Measurements from ENCODE around the gene PTPRN2.

The PTPRN2 gene

DNA sequence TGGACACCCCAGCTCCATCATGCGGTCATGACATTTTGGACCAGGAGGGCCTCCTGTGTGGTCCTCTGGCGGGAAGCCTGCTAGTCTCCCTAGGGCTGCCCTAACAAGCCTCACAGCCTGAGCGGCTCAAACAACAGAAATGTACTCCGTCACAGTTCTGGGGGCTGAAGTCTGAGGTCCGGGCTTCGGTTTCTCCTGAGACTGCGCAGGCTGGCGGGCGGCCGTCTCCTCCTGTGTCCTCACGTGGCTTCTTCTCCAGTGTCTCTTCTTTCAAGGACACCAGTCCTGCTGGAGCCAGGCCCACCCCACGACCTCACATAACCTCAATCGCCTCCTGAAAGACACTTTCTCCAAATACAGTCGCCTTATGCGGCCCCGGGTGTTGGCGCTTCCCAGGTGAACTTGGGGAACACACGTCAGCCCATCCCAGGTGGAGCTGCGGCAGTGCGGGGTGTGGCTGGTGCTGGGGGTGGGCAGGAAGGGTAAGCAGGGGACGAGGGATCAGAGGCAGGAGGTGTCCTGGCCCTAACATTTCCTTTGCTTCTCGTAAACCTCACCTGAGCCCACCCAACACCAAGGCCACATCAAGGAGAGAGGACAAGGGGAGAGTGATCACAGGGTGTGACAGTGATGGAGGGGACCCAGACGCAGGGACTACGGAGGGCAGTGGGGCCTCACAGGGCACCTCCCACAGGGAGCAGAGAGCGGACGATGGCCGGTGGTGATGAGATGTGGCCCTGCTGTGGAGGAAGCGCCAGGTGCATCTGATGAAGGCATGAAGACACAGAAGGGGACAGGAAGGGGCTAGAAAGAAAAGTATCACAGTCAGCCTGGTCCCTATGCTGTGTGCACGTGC lies 580.6 kb downstream of the PTPRN2 start:
- TF ChIP-seq, protein P1, sequence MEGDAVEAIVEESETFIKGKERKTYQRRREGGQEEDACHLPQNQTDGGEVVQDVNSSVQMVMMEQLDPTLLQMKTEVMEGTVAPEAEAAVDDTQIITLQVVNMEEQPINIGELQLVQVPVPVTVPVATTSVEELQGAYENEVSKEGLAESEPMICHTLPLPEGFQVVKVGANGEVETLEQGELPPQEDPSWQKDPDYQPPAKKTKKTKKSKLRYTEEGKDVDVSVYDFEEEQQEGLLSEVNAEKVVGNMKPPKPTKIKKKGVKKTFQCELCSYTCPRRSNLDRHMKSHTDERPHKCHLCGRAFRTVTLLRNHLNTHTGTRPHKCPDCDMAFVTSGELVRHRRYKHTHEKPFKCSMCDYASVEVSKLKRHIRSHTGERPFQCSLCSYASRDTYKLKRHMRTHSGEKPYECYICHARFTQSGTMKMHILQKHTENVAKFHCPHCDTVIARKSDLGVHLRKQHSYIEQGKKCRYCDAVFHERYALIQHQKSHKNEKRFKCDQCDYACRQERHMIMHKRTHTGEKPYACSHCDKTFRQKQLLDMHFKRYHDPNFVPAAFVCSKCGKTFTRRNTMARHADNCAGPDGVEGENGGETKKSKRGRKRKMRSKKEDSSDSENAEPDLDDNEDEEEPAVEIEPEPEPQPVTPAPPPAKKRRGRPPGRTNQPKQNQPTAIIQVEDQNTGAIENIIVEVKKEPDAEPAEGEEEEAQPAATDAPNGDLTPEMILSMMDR (IDR thresholded peaks at IDR 0.05; ENCODE audit: borderline replicate concordance, insufficient read depth, low read depth, low read length): no peak
- H3K4me3 ChIP-seq (ENCODE audit: low read depth, low read length): no peak overlapping the region

DNA sequence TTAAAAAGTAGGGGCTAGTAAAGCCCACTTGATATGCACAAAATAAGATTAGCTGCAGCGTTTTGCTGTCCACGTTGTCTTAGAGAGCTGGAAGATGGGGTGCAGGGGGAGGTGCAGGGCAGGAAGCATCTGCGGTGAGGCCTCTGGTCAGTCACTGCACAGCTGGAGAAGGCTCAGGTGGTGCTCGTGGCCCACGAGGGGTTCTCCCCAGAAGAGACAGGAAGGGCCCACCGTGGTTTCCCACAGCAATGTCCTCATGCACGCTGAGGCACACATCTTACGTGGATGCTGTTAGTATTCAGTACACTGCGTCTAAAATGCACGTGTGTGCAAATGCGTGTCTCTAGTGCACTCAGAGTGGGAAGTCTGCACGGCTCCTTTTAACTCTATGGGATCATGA lies 582.1 kb downstream of the PTPRN2 start:
- no peak overlapping the region for H3K4me3 ChIP-seq (ENCODE audit: low read depth, low read length)
- TF ChIP-seq, protein P1 (IDR thresholded peaks at IDR 0.05; ENCODE audit: borderline replicate concordance, insufficient read depth, low read depth, low read length): no peak

GRCh38 chr7:158004123-158004490 lies 583.5 kb downstream of the PTPRN2 start:
- no peak overlapping the region for H3K4me3 ChIP-seq (ENCODE audit: low read depth, low read length)
- TF ChIP-seq, protein P1 (IDR thresholded peaks at IDR 0.05; ENCODE audit: borderline replicate concordance, insufficient read depth, low read depth, low read length): no peak

DNA sequence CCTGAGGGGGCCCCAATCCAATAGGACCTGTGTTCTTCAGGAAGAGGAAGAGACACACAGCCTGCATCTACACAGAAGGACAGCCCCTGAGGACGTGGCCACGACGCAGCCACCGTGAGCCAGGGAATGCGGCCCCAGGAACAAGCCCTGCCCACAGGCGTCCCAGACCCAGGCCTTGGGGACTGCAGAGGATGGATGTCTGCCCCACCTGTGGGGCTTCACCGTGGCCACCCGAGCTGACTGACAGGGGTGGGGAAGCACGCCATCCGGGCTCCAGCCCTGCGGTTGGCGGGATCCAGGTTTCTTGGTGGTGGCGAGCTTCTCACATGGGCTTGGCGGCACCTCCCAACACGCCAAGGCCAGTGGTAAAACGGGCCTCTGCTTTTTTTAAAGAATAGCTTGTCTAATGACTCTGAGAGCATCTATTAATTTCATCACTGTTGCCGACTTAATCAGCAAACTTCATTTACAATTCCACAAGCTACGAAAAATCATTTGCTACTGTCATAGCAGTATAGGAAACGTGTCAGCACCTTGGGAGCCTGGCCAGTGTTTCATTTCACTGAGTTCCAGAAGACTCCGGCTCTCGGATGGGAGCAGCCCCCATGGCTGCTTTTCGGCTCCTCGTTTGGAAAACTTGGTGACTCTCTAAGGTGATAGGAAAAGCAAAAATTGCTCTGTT lies 584.0 kb downstream of the PTPRN2 start:
- TF ChIP-seq, protein P1 (IDR thresholded peaks at IDR 0.05; ENCODE audit: borderline replicate concordance, insufficient read depth, low read depth, low read length): no peak
- H3K4me3 ChIP-seq (ENCODE audit: low read depth, low read length): no peak overlapping the region

DNA sequence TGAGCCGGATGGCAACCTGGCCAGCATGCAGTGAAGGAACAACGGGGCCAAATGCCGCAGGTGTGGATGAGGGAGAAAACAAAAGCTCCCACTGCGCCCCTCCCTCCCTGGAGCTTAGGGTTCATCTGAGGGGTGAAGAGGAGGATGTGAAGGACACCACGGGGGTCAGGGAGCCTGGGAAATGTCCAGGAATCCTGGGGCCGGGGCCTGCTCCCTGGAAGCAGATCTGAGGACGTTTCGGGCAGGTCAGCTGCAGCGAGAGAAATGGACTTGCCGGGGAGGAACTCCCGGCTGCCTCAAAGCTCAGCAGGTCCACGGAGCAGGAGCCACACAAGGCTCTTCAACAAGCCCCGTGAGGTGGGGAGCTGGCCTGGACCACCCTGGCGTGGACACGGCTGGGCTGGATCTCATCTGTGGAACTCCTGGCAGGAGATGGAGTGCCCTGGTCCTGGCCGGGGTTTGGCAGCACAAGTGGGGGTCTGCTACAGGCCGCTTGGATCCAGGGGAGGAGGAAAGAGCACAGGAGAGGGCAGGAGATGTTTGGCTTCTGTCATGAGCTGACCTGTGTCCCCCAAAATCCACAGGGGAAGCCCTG lies 585.0 kb downstream of the PTPRN2 start:
- TF ChIP-seq, protein P1 (IDR thresholded peaks at IDR 0.05; ENCODE audit: borderline replicate concordance, insufficient read depth, low read depth, low read length): no peak

DNA sequence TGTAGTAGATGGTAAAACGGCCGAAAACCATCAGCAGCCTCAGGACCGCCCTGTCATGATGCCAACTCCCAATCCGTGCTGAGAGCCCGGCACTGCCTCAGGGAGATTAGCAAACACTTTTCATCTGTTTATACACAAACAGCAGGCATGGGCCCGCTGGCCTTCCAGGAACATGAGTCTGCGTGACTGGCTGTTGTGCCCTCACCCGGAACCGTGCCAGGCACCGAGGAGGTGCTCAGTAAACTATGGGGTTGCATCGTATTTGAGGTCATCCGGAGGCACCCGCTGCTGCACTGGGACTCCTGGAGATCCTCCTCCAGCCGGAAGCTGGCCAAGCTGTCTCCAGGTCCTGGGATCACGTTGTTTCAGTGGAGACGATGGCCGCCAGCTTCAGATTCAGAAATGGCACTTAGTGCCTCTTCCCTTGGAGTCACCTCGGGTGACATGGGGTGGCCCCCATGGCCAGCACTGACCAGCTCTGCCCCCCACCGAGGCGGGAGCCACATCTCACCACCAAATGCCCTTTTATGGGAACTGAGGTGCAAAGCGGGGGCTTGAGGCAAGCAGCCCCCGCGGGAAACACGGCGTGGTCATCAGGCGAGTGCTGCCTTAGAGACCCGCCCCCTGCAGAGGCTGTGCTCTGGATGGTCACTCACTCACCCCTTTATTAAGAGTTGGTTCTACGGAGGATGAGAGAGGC lies 585.9 kb downstream of the PTPRN2 start:
- TF ChIP-seq, protein P1 (IDR thresholded peaks at IDR 0.05; ENCODE audit: borderline replicate concordance, insufficient read depth, low read depth, low read length): no peak
- H3K4me3 ChIP-seq (ENCODE audit: low read depth, low read length): no peak overlapping the region

More for the DNA sequence above, 585.0 kb downstream of the PTPRN2 start:
- H3K4me3 ChIP-seq (ENCODE audit: low read depth, low read length): no peak overlapping the region
